GM12801 (cell line): ENCODE measurements around the gene SETD3.

Experiments
- TF ChIP-seq, protein P1 (sequence below): IDR thresholded peaks from one replicate; pipeline ENCODE4 v1.5.1; 2011; ENCODE audit warnings: control low read depth; ENCODE audit not compliant: insufficient read length; ENCODE audit errors: extremely low read depth

The SETD3 gene

GRCh38 chr14:99408971-99409289 is 71.7 kb downstream of the SETD3 start:
- TF ChIP-seq, protein P1, sequence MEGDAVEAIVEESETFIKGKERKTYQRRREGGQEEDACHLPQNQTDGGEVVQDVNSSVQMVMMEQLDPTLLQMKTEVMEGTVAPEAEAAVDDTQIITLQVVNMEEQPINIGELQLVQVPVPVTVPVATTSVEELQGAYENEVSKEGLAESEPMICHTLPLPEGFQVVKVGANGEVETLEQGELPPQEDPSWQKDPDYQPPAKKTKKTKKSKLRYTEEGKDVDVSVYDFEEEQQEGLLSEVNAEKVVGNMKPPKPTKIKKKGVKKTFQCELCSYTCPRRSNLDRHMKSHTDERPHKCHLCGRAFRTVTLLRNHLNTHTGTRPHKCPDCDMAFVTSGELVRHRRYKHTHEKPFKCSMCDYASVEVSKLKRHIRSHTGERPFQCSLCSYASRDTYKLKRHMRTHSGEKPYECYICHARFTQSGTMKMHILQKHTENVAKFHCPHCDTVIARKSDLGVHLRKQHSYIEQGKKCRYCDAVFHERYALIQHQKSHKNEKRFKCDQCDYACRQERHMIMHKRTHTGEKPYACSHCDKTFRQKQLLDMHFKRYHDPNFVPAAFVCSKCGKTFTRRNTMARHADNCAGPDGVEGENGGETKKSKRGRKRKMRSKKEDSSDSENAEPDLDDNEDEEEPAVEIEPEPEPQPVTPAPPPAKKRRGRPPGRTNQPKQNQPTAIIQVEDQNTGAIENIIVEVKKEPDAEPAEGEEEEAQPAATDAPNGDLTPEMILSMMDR = no peak

GRCh38 chr14:99408286-99408970 is 72.2 kb downstream of the SETD3 start:
- TF ChIP-seq, protein P1 = no peak

GRCh38 chr14:99407416-99407815 is 73.2 kb downstream of the SETD3 start:
- TF ChIP-seq, protein P1 = no peak

- TF ChIP-seq, protein P1 = no peak
These were observed 77.7 kb downstream of the SETD3 start for GRCh38 chr14:99402950-99403349.

- TF ChIP-seq, protein P1 = no peak
These were observed 78.4 kb downstream of the SETD3 start for GRCh38 chr14:99402285-99402648.

GRCh38 chr14:99401621-99402284 is 78.9 kb downstream of the SETD3 start:
- TF ChIP-seq, protein P1 = no peak

DNA sequence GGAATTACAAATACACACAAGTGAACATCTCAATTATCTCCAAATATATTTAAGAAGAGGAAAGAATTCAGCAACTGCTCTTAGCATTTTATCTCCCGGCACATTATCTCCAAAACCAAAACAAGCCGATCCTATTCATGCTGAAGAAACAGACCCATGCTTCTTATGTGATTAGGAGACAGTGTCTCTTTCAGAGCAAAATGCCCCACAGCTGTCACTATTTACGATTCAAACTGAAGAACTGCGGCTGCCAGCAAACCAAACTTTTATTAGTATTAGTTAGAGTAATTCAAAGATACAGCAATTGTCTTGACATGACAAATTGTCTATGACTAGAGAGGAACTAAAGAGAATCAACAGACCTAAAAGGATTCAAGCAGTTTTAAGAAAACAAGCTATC is 79.4 kb downstream of the SETD3 start:
- TF ChIP-seq, protein P1 = no peak

- TF ChIP-seq, protein P1 = no peak
These were observed 83.0 kb downstream of the SETD3 start for GRCh38 chr14:99397698-99398097.
